Measurements from ENCODE around the gene GTF2H2C_2.
"Not testable (repeated sequence)": the region's sequence is repeated elsewhere in the genome, so short reads cannot be mapped to it uniquely, and the experiment has no call there.

Gene GTF2H2C_2

GRCh38 chr5:70457093-70457492, 41.9 kb downstream of the GTF2H2C_2 start:
- H3K36me3 ChIP-seq (ENCODE audit: control insufficient read depth in 4 of 4, insufficient read depth in 4 of 4, low read length in 3 of 4); DNase-seq; CTCF ChIA-PET; H3K4me3 ChIP-seq (ENCODE audit: control insufficient read depth in 1 of 7, extremely low read depth in 1 of 7, insufficient read depth in 4 of 7, low read depth in 2 of 7, low read length in 6 of 7); H3K27ac ChIP-seq (ENCODE audit: insufficient read depth in 1 of 2, low read depth in 1 of 2, low read length in 2 of 2, poor library complexity in 1 of 2, severe bottlenecking in 2 of 2); H3K9me3 ChIP-seq (ENCODE audit: control extremely low read depth in 1 of 5, control insufficient read depth in 4 of 5, insufficient read depth in 2 of 5, low read depth in 1 of 5, low read length in 4 of 5); H3K4me1 ChIP-seq (ENCODE audit: control extremely low read depth in 1 of 4, control insufficient read depth in 4 of 4, insufficient read depth in 4 of 4, low read length in 3 of 4); H3K27me3 ChIP-seq (replicated peaks in 2 of 5; ENCODE audit: control insufficient read depth in 4 of 5, insufficient read depth in 5 of 5, low read length in 4 of 5); POLR2A ChIA-PET: not testable (repeated sequence)
- WGBS (ENCODE audit: insufficient coverage) = no CpG with 5 or more reads among the region's 6 CpGs

DNA sequence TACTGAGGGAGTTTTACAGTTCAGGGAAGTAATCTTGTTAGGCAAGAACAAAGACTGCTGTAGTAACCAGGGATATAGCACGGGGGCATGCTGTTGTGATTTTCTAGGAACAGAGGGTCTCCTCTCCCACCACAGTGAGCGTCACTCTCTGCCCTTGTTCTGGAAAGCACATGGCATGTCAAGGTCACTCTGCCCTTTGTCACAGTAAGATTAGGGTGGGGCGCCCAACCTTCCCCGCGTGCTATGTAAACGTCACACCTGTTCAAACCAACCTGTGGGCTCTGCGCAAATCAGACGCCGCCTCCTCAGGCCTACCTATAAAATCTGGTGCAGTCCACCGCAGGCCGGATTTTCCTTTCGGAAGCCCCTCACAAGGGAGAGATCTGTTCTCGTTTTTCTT, 44.0 kb downstream of the GTF2H2C_2 start:
- H3K4me1 ChIP-seq (ENCODE audit: control extremely low read depth in 1 of 4, control insufficient read depth in 4 of 4, insufficient read depth in 4 of 4, low read length in 3 of 4); DNase-seq; H3K9me3 ChIP-seq (ENCODE audit: control extremely low read depth in 1 of 5, control insufficient read depth in 4 of 5, insufficient read depth in 2 of 5, low read depth in 1 of 5, low read length in 4 of 5); H3K27ac ChIP-seq (ENCODE audit: insufficient read depth in 1 of 2, low read depth in 1 of 2, low read length in 2 of 2, poor library complexity in 1 of 2, severe bottlenecking in 2 of 2); POLR2A ChIA-PET; H3K4me3 ChIP-seq (ENCODE audit: control insufficient read depth in 1 of 7, extremely low read depth in 1 of 7, insufficient read depth in 4 of 7, low read depth in 2 of 7, low read length in 6 of 7); H3K27me3 ChIP-seq (replicated peaks in 2 of 5; ENCODE audit: control insufficient read depth in 4 of 5, insufficient read depth in 5 of 5, low read length in 4 of 5); H3K36me3 ChIP-seq (ENCODE audit: control insufficient read depth in 4 of 4, insufficient read depth in 4 of 4, low read length in 3 of 4); CTCF ChIA-PET: not testable (repeated sequence)
- WGBS (ENCODE audit: insufficient coverage) = no CpG with 5 or more reads among the region's 13 CpGs

GRCh38 chr5:70461984-70462383, 46.8 kb downstream of the GTF2H2C_2 start:
- H3K4me1 ChIP-seq (ENCODE audit: control extremely low read depth in 1 of 4, control insufficient read depth in 4 of 4, insufficient read depth in 4 of 4, low read length in 3 of 4); H3K27me3 ChIP-seq (replicated peaks in 2 of 5; ENCODE audit: control insufficient read depth in 4 of 5, insufficient read depth in 5 of 5, low read length in 4 of 5); H3K9me3 ChIP-seq (ENCODE audit: control extremely low read depth in 1 of 5, control insufficient read depth in 4 of 5, insufficient read depth in 2 of 5, low read depth in 1 of 5, low read length in 4 of 5); DNase-seq; H3K36me3 ChIP-seq (ENCODE audit: control insufficient read depth in 4 of 4, insufficient read depth in 4 of 4, low read length in 3 of 4); POLR2A ChIA-PET; H3K27ac ChIP-seq (ENCODE audit: insufficient read depth in 1 of 2, low read depth in 1 of 2, low read length in 2 of 2, poor library complexity in 1 of 2, severe bottlenecking in 2 of 2); CTCF ChIA-PET; H3K4me3 ChIP-seq (ENCODE audit: control insufficient read depth in 1 of 7, extremely low read depth in 1 of 7, insufficient read depth in 4 of 7, low read depth in 2 of 7, low read length in 6 of 7): not testable (repeated sequence)
- no CpG with 5 or more reads among the region's 6 CpGs for WGBS (ENCODE audit: insufficient coverage)

DNA sequence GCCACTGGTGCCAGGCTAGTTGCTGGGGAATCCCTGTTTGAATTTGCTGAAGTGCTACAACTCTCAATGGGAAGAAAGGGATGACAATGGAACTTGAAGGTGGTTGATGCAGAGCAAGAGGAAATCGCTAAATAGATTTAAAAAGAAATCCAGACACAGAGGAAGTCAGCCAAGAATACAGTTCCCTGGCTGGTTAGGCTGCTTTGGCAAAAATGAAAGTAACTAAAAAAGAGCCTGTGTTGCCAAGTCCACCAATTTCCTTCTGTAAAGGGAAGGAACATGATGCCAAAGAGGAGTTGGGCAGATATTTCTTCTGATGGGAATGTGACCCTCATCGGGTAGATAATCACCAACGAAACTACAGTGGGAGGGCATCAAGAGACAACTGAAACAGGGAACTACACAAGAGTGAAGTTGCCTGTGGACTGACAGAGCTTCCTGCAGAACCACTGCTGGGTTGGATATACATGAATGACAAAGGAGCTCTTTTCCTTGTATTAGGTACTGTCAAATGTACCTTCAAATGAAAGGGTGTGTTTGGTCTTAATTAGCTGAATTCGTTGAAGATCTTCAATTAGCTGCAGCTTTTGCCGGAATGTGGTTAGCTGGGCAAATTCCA, 49.0 kb downstream of the GTF2H2C_2 start:
- H3K36me3 ChIP-seq (ENCODE audit: control insufficient read depth in 4 of 4, insufficient read depth in 4 of 4, low read length in 3 of 4); POLR2A ChIA-PET; H3K4me3 ChIP-seq (ENCODE audit: control insufficient read depth in 1 of 7, extremely low read depth in 1 of 7, insufficient read depth in 4 of 7, low read depth in 2 of 7, low read length in 6 of 7); CTCF ChIA-PET; H3K27ac ChIP-seq (ENCODE audit: insufficient read depth in 1 of 2, low read depth in 1 of 2, low read length in 2 of 2, poor library complexity in 1 of 2, severe bottlenecking in 2 of 2); H3K27me3 ChIP-seq (replicated peaks in 2 of 5; ENCODE audit: control insufficient read depth in 4 of 5, insufficient read depth in 5 of 5, low read length in 4 of 5); H3K4me1 ChIP-seq (ENCODE audit: control extremely low read depth in 1 of 4, control insufficient read depth in 4 of 4, insufficient read depth in 4 of 4, low read length in 3 of 4); H3K9me3 ChIP-seq (ENCODE audit: control extremely low read depth in 1 of 5, control insufficient read depth in 4 of 5, insufficient read depth in 2 of 5, low read depth in 1 of 5, low read length in 4 of 5); DNase-seq: not testable (repeated sequence)
- no CpG with 5 or more reads among the region's 5 CpGs for WGBS (ENCODE audit: insufficient coverage)

- H3K4me1 ChIP-seq (ENCODE audit: control extremely low read depth in 1 of 4, control insufficient read depth in 4 of 4, insufficient read depth in 4 of 4, low read length in 3 of 4); DNase-seq; H3K9me3 ChIP-seq (ENCODE audit: control extremely low read depth in 1 of 5, control insufficient read depth in 4 of 5, insufficient read depth in 2 of 5, low read depth in 1 of 5, low read length in 4 of 5); CTCF ChIA-PET; H3K4me3 ChIP-seq (ENCODE audit: control insufficient read depth in 1 of 7, extremely low read depth in 1 of 7, insufficient read depth in 4 of 7, low read depth in 2 of 7, low read length in 6 of 7); H3K36me3 ChIP-seq (ENCODE audit: control insufficient read depth in 4 of 4, insufficient read depth in 4 of 4, low read length in 3 of 4); H3K27ac ChIP-seq (ENCODE audit: insufficient read depth in 1 of 2, low read depth in 1 of 2, low read length in 2 of 2, poor library complexity in 1 of 2, severe bottlenecking in 2 of 2); H3K27me3 ChIP-seq (replicated peaks in 2 of 5; ENCODE audit: control insufficient read depth in 4 of 5, insufficient read depth in 5 of 5, low read length in 4 of 5); POLR2A ChIA-PET: not testable (repeated sequence)
- no CpG with 5 or more reads among the region's 7 CpGs for WGBS (ENCODE audit: insufficient coverage)
Measured at GRCh38 chr5:70469926-70470509, 54.9 kb downstream of the GTF2H2C_2 start.

Data from common myeloid progenitor, CD34-positive (primary cell).